Lung (tissue), 12 donors: Measurements from ENCODE around the gene HK2. TPM values are rescaled to one million over a fixed set of nuclear protein-coding genes. Genes with fewer than 3 reads are reported as not detected.

Experiments used
- ATAC-seq: fragments of 200-7000 bp; cut with Tn5 transposase; one replicate; pipeline ENCODE4 v1.9.1; 2020; ENCODE audit warnings: moderate number of reproducible peaks; ENCODE audit not compliant: insufficient read depth, low FRiP score
- DNase-seq, 3 donors: peaks; one replicate each; pipeline ENCODE4 v3.0.0-alpha.2; 2013 to 2017
- H3K27ac ChIP-seq, 2 donors: one replicate each; pipeline ENCODE4 v1.5.1; 2013; ENCODE audit warnings: mild to moderate bottlenecking in 2 of 2, moderate library complexity in 2 of 2, control low read depth in 1 of 2, inconsistent platforms in 1 of 2, low read depth in 1 of 2, low read length in 1 of 2
- H3K27me3 ChIP-seq, 3 donors: one replicate each; pipeline ENCODE4 v1.5.1; 2013; ENCODE audit warnings: low read length in 2 of 3; ENCODE audit not compliant: control insufficient read depth in 3 of 3, insufficient read depth in 3 of 3
- H3K36me3 ChIP-seq, 4 donors: one replicate each; pipeline ENCODE4 v1.5.1; 2013; ENCODE audit warnings: low read length in 4 of 4, mild to moderate bottlenecking in 1 of 4, moderate library complexity in 1 of 4; ENCODE audit not compliant: control insufficient read depth in 4 of 4, insufficient read depth in 4 of 4
- H3K4me1 ChIP-seq, 5 donors: one replicate each; pipeline ENCODE4 v1.5.1; 2013; ENCODE audit warnings: low read length in 5 of 5, mild to moderate bottlenecking in 2 of 5, moderate library complexity in 1 of 5; ENCODE audit not compliant: control insufficient read depth in 5 of 5, insufficient read depth in 5 of 5
- H3K4me3 ChIP-seq: one replicate; pipeline ENCODE4 v1.5.1; 2013; ENCODE audit warnings: mild to moderate bottlenecking, control low read depth, moderate library complexity
- H3K9ac ChIP-seq, 2 donors: one replicate each; pipeline ENCODE4 v1.5.1; 2013; ENCODE audit warnings: low read length in 2 of 2, control low read depth in 1 of 2; ENCODE audit not compliant: insufficient read depth in 1 of 2
- H3K9me3 ChIP-seq, 4 donors: one replicate each; pipeline ENCODE4 v1.5.1; 2013; ENCODE audit warnings: low read length in 3 of 4, mild to moderate bottlenecking in 1 of 4, moderate library complexity in 1 of 4; ENCODE audit not compliant: control insufficient read depth in 4 of 4, insufficient read depth in 3 of 4
- CTCF ChIP-seq: IDR thresholded peaks from 2 replicates; pipeline ENCODE4 v1.5.1; 2012; ENCODE audit warnings: mild to moderate bottlenecking; ENCODE audit errors: control extremely low read depth, extremely low read depth
- WGBS, 2 donors: extraction: QIAGEN DNeasy Blood & Tissue Kit; methylation state at CpG; one replicate each; pipeline ENCODE4 v1.1.7; 2013; 5-methylcytosine and 5-hydroxymethylcytosine counted together
- polyA plus RNA-seq, 2 donors: library from polyadenylated mRNA; stranded (reverse); fragments of 200-250 nt; gene quantifications; one replicate each; pipeline ENCODE4 v1.2.1, GENCODE V29; 2013
- total RNA-seq, 2 donors: library from RNA; depleted of rRNA in 1 of 2; stranded (reverse); fragments of >200 nt in 1 of 2; gene quantifications; one replicate each; pipeline ENCODE4 v1.2.1, GENCODE V29; 2014 to 2021
- donor health status: control.
- donor health status: control.
- donor health status: Bipolar disorder and iron deficiency.
- donor health status: healthy.
- donor health status: DM: yes; HTN: yes; CAD: no.

Gene HK2
- total and polyA plus RNA-seq, 4 donors: 13.6 to 43.1 (median 20.8) TPM

- Histone ChIP-seq H3K4me1 (peaks cover 0 to 39% (median 10%) of the 10 kb centered on the region in 5 donors), H3K9me3 (no peaks in the 10 kb centered on the region), H3K36me3 (peaks cover 0 to 2% (median 0%) of the 10 kb centered on the region in 4 donors), H3K27me3 (peaks cover 0 to 51% (median 4%) of the 10 kb centered on the region in 3 donors), H3K27ac (peak overlapping the region; percentile 85), H3K4me3 (no peak overlapping the region), H3K9ac (no peak overlapping the region)
- DNase-seq (peak in 2 of 3 donors; percentile 23 to 58), ATAC-seq (peak; percentile 90)
- no peak for TF ChIP-seq CTCF
- WGBS, 2 donors: 15 to 27% methylated on average over 8 of the region's 8 CpGs
Measured at GRCh38 chr2:74845217-74845751, 11.4 kb downstream of the HK2 start.

GRCh38 chr2:74845991-74846390 is 12.1 kb downstream of the HK2 start:
- Histone ChIP-seq H3K27ac (peak overlapping the region; percentile 85), H3K4me3 (no peak overlapping the region), H3K36me3 (peaks cover 0 to 2% (median 0%) of the 10 kb centered on the region in 4 donors), H3K9me3 (no peaks in the 10 kb centered on the region), H3K27me3 (peaks cover 0 to 57% (median 4%) of the 10 kb centered on the region in 3 donors), H3K9ac (no peak overlapping the region), H3K4me1 (peaks cover 0 to 41% (median 17%) of the 10 kb centered on the region in 5 donors)
- DNase-seq (no peak), ATAC-seq (no peak)
- 81 to 91% methylated on average over 2 of the region's 2 CpGs for WGBS, 2 donors
- no peak for TF ChIP-seq CTCF

- no peak for TF ChIP-seq CTCF
- no peak overlapping the region for H3K9ac ChIP-seq
- 93 to 97% methylated on average over 2 of the region's 2 CpGs for WGBS, 2 donors
- H3K9me3 ChIP-seq: no peaks in the 10 kb centered on the region
- no peak for ATAC-seq
- H3K4me1 ChIP-seq: peaks cover 0 to 40% (median 22%) of the 10 kb centered on the region in 5 donors
- peaks cover 0 to 2% (median 0%) of the 10 kb centered on the region in 4 donors for H3K36me3 ChIP-seq
- no peak overlapping the region for H3K4me3 ChIP-seq
- peaks cover 0 to 59% (median 4%) of the 10 kb centered on the region in 3 donors for H3K27me3 ChIP-seq
- no peak for DNase-seq
- H3K27ac ChIP-seq: peak overlapping the region; percentile 20 to 85
Measured at GRCh38 chr2:74846481-74846880, 12.6 kb downstream of the HK2 start.
